LoVo (cell line): ENCODE data around the gene PGC.
A peak's percentile ranks its signal among the peaks of the same experiment; 100 is the strongest.
"Not testable (repeated sequence)": the region's sequence is repeated elsewhere in the genome, so short reads cannot be mapped to it uniquely, and the experiment has no call there.

Source experiments
- DNase-seq: peaks from one replicate; pipeline ENCODE4 v3.0.0-alpha.2; 2016; ENCODE audit warnings: low spot score

PGC gene

DNA sequence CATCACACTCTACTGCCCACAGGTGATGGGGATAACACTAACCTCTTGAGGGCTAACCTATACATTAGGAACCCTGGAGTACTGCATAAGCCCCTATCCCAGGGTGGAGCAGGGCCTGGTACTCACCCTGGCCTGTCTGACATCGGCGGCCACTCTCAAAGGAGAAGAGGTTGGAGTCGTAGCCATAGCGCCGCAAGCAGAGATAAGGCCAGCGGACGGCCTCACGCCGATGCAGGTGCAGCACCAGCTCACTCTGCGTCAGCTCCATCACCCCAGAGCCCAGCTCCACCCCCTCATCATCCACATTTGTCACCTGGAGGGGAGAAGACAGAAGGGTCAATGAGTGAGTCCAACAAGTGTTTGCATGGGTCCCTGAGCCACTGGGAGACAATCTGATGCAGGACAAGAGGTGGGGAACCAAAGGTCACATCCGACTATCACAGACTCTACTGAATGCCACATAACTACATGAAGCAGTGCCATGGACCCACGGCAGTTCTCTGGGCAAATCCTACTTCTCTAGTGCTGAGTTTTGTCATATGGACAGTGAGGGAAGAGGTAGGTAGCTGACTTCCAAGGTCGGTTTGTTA is 28.2 kb upstream of the PGC start:
- no peak for DNase-seq

- DNase-seq: no peak
Measured at GRCh38 chr6:41774841-41775240, 27.6 kb upstream of the PGC start.

DNA sequence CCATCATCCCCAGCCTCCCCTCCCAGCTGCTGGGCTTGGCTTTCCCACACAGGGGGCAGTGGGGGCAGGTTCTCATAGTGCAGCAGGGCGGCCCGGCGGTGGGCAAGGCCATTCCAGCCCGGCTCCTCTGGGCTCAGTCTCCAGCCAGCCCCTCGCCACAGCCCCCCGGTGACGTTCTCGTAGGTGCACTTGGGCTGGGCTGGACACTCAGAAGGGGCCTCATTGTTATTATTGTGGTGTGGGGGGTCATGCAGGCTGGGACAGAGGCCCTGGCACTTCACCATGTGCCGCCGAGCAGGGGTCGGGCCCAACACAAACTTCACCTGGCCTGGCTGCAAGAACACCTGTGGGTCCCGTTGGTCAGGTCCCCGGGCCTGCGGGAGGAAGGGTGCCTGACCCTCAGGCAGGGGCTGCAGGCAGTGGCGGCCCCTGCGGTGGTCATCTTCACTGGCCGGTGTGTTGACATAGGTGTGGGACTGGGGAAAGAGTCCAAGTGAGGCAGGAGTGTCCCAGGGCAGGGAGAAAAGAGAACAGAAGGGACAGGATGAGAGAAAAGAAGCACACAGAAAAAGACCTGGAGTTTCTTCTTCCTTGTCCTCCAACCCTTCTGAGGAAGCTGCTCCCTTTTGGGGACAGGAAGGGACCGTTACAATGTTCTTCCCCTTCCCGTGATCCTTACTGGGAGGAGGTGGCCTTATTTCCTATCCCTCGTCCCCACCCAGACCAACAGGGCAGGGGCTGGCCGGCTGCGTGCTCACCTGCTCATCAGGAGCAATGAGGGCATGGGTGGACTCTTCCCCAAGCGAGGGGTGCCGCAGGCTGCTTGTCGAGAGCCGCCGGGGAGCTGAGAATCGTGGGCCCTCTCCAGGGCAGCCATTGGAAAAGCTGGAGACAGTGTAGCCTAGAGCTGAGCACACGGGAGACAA is 24.1 kb upstream of the PGC start:
- no peak for DNase-seq

GRCh38 chr6:41770381-41771057 is 23.3 kb upstream of the PGC start:
- DNase-seq: no peak

DNA sequence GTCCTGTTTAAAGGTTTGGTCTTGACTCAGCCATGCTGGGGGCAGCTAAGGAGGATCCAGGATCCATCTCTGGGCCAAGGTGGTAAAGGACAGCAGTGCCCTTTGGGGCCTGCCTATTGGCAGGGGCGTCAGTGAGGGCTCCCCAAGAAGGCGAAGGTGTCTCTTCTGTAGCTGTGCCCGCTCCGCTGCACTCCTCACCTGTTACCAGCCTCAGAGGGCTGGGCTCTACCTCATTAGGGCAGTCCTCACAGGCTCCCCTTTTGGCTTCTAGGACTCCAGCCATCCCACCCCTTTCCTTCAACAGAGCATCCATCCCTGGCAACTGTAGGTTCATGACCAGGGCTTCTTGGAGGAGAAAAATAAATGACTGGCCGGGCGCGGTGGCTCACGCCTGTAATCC is 22.2 kb upstream of the PGC start:
- no peak for DNase-seq

DNA sequence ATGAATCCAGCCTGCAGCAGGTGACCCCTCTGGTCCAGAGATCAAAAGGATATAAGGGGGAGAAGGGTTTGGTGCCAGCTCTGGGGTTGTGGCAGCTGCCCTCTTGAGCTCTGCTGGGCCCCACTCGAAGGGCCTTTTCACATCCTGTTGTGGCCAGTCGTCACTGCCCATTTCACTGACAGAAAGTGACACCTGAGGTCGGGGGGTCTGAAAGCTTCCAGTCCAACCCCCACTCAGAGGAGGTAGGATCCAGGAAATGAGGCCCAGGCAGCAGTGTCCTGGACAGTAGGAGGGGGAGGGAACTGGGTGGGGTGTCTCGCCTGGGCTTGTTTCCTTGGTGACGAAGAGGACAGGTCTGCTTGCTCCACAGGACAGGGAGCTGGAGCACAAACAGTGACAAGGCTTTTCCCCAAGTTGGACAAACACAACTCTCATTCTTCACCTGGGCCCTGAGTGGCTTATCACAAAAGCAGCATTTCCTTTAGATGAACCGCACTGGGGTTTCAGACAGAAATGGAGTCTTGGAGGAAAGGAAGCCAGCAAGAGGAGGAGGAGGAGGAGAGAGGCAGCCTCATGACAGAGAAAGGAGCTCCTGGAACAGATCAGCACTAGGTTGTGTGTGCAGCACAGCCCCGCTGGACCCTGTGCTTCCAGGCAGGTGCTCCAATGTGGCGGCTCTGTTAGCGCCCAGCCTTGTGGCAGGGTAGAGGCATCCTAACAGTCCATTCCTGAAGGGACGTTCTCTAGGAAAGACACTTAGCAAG is 21.5 kb upstream of the PGC start:
- no peak for DNase-seq

DNA sequence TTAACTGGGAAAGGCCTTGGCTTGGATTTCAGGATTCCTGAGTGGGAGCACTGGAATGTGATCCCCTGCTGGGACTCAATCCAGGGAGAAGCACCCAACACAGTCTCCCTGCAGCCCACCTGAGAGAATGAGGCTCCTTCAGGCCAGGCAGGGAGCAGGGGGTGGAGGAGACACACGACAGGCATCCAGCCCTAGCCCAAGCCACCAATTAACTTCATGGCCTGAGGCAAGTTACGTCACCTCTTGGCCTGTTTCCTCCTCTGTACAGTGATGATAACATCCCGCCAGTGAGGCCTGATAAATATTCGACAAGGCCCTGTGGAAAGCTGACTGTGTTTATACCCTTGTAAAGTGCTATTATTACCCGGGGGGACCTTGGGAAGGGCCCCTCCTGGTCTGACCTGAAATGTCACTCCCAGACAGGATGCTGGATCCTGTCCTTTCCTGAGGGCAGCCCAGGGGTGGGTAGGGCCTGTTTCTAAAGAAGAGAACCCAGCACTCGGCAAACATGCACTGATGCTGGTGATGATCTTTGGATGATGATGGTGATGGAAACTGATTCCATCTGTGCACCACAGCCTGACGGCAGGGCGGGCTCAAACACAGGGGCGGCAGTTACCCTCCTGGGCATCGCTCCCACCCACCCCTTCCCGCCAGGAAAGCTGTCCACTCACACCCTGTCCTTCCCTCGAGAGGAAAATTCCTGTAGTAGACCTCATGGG is 20.1 kb upstream of the PGC start:
- DNase-seq: peak; percentile 63

DNA sequence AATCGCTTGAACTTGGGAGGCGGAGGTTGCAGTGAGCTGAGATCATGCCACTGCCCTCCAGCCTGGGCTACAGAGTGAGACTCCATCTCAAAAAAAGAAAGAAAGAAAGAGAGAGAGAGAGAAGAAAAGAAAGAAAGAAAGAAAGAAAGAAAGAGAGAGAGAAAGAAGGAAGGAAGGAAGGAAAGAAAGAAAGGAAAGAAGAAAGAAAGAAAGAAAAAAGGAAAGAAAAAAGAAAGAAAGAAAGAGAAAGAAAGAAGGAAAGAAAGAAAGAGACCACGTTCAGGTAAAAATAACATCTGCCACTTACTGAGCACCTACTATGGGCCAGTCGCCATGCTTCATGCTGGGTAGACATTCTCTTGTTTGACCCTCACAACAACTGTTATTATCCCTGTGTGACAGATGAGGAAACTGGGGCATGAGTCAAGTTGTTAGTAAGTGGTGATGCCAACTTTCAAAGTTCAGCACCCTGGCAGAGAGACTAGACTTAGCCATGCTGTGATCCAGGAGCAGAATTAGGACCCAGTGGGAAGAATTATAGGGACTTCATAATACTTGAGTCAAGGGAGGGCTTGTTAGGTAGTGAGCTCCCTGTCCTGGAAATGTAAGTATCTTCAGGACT is 19.0 kb upstream of the PGC start:
- not testable (repeated sequence) for DNase-seq

- DNase-seq: no peak
Measured at GRCh38 chr6:41763470-41763869, 16.3 kb upstream of the PGC start.

GRCh38 chr6:41759905-41760579 is 12.8 kb upstream of the PGC start:
- DNase-seq: no peak

DNA sequence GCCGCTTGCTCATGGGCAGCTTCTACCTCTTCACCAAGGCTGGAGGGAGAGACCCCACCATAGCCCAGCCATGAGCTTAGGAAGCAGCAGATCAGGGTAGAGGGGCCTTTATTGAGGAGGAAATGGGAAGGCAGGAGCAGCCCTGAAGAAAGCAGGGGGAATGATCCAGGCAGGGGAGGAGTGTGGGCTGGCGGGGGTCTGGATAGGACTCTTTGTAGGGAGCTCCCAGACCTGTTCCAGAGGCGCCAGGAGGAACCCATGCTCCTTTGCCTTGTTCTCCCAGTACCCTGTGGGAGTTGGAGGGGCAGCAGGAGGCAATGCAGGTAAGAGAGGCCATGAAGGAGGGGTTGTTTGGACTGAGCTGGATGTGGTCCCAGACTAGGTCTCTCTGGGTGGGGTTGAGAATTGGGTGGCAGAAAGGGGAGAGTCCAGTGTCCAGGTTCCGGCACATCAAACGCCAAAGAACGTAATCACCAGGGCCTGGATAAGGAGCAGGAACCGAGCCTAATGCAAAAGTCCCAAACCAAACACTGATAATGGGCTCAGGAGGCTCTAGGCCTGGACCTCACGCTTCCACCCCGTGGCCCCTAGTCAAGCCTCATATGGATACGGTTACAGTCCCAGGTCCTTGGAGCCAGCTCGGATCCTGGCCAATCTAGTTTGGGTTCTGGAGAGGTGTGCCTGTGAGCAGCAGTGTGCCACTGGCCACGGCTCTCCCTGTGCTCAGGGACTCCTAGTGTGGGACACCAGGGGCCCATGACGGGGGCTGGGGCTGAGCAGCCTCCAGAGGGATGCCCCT is 12.1 kb upstream of the PGC start:
- no peak for DNase-seq

- no peak for DNase-seq
Measured at GRCh38 chr6:41758641-41759035, 11.4 kb upstream of the PGC start.

DNA sequence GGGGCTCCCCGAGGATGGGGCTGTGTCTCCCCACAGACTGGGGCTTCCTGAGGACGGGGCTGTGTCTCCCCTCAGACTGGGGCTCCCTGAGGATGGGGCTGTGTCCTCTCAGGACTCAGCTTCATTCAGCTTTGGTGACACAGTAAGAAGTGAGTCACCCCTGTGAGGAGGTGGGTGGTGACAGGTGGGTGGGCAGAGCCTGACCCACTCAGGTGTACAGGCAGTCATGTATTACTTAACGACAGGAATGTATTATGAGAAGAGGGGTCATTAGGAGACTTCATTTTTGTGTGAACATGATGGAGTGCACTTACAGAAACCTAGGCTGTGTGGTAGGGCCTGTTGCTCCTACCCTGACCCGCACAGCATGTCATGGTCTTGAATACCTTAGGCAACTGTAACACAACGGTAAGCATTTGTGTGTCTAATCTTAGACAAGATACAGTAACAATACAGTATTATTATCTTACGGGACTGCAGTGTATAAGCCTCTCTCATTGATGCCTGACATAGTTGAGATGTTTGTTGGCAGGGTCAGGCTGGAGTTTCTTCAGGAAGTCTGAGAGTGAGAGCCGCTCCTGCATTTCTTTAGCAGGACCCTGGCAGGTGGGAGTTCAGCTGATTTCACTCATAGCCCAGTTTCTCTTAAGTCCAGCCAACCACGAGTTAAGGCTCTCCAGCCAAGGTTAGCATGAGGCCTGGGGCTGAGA is 10.9 kb upstream of the PGC start:
- no peak for DNase-seq

DNA sequence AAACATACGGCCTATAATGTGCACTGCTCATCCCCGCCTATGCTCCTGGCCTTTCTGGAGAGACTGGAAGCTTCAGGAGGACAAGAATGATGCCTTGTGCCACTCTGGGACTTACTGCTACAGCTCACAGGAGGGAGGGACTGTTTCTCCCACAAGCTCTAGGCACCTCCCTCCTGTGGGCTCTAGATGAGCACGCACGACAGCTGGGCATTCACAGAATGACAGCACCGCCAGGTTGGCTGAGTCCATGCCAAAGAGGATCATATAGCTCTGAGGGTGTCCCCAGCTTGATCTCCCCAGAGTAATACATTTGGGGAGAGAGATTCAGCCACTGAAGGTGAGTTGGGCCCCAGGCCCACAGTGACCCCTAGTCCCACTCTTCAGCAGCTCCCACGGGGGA is 10.1 kb upstream of the PGC start:
- no peak for DNase-seq

DNA sequence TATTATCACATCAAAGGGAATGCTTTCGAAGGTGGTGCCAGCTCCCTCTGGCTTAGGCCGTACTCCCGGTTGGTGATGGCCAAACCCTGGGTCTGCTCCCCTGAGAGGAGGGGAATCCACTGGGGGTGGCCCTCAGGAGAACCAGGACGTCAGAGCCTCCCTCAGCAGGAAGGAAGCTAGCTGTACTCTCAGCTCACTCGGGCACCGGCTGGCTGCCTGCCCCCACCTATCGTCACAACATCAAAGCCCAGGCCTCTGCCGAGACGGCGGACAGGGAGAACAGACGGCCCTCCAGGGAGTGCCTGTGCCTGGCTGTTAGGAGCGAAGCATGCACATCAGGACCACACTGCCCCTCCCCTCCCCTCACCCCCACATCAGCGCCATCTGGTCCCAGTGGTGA is 9.2 kb upstream of the PGC start:
- DNase-seq: no peak

- no peak for DNase-seq
Measured at GRCh38 chr6:41755895-41756294, 8.7 kb upstream of the PGC start.

DNA sequence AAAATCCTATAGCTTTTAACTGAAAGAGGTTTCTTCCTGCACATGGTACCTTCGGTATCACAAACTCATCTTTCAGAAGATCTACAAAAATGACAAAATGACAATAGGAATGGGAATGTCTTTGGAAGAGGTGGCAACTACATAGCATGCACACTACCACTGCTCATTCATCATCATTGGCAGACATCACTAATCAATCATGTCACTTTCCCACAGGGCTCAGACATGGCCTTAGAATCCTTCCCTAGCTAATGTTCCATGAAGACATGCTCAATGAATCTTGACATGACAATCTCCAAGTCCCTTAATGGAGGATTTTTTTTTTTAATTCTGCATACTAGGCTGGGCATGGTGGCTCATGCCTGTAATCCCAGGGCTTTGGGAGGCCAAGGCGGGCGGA is 3.2 kb upstream of the PGC start:
- no peak for DNase-seq

DNA sequence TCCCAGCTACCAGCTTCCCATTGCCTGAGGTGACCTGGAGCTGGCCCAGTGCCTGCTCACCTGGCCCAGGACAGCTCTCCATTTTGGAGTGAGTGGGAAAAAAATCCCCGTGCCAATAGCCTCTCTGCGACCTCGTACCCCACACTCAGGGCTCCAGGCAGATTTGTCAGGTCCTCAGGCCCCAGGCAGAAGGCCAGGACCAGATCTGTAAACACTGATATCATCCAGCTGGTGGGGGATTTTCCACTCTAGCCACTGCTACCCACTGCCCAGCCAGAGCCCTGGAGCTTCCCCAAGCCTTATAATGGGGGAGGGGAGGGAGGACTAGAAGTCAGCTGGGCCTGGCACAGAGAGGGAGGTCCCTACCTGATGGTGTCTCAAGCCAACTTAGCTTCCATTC is 1.3 kb upstream of the PGC start:
- DNase-seq: no peak

GRCh38 chr6:41748102-41748477 is 893 bp upstream of the PGC start:
- no peak for DNase-seq
